Uterus (tissue), 2 donors: ENCODE results near the gene MYBPC3.

Experiments used
- CTCF ChIP-seq, 4 experiments: fragments of 200-600 bp in 2 of 4; fragments of 450-650 bp in 2 of 4; sonication (generic) in 2 of 4; IDR thresholded peaks; one replicate each; pipeline ENCODE4 v1.5.1; 2016 to 2019; ENCODE audit warnings: antibody characterized with exemption in 4 of 4, mild to moderate bottlenecking in 2 of 4, moderate library complexity in 1 of 4
- POLR2A ChIP-seq, 2 donors: fragments of 450-650 bp; IDR thresholded peaks; one replicate each; pipeline ENCODE4 v1.6.1; 2016; ENCODE audit warnings: antibody characterized with exemption in 2 of 2, mild to moderate bottlenecking in 1 of 2, moderate library complexity in 1 of 2

GRCh38 chr11:47378010-47378835 is 25.7 kb upstream of the MYBPC3 start, which contains the start of gene SPI1:
- TF ChIP-seq CTCF (IDR thresholded peaks at IDR 0.05) = no peak
- no peak for TF ChIP-seq POLR2A (IDR thresholded peaks at IDR 0.05)
